Measurements from ENCODE around the gene SCGB1D1.

GRCh38 chr11:62142921-62143320, 47.1 kb upstream of the SCGB1D1 start:
- TF ChIP-seq JUN (CRISPR knock-in tag; IDR thresholded peaks at IDR 0.05): no peak
- TF ChIP-seq CTCF (IDR thresholded peaks at IDR 0.05): no peak
- no peak for TF ChIP-seq ZNF416 (CRISPR knock-in tag; IDR thresholded peaks at IDR 0.05)
- no peak for TF ChIP-seq NR3C1 (CRISPR knock-in tag; conservative IDR thresholded peaks at IDR 0.05; ENCODE audit: low read depth)
- TF ChIP-seq PREB (CRISPR knock-in tag; IDR thresholded peaks at IDR 0.05; ENCODE audit: borderline replicate concordance): no peak
- TF ChIP-seq ARID4B (CRISPR knock-in tag; IDR thresholded peaks at IDR 0.05; ENCODE audit: borderline replicate concordance): no peak
- TF ChIP-seq MAX (CRISPR knock-in tag; IDR thresholded peaks at IDR 0.05): no peak
- TF ChIP-seq ZNF121 (CRISPR knock-in tag; IDR thresholded peaks at IDR 0.05): no peak
- TF ChIP-seq ATF3 (CRISPR knock-in tag; conservative IDR thresholded peaks at IDR 0.05): no peak
- no peak for TF ChIP-seq MXD4 (CRISPR knock-in tag; IDR thresholded peaks at IDR 0.05; ENCODE audit: borderline replicate concordance)
- no peak for TF ChIP-seq USF2 (CRISPR knock-in tag; IDR thresholded peaks at IDR 0.05)
- no peak for TF ChIP-seq ZNF263 (CRISPR knock-in tag; IDR thresholded peaks at IDR 0.05; ENCODE audit: low read depth)

All from WTC11 (cell line).